WTC11 (cell line): Measurements from ENCODE around the gene ADGRV1. TPM values are rescaled to one million over a fixed set of nuclear protein-coding genes. Genes with fewer than 3 reads are reported as not detected.
"Not testable (repeated sequence)": the region's sequence is repeated elsewhere in the genome, so short reads cannot be mapped to it uniquely, and the experiment has no call there.

ENCODE experiments used
- ATAC-seq: fragments of 200-7000 bp; cut with Tn5 transposase; 2 replicates; pipeline ENCODE4 v1.10.0; 2021; ENCODE audit warnings: mild to moderate bottlenecking, moderate library complexity
- CTCF ChIA-PET: fragments of 300-600 bp; sonication (Branson Sonifier 250); formaldehyde crosslinking; loops from one replicate; lab custom pipeline; 2021; ENCODE audit warnings: antibody characterized with exemption; lab: Charles Lee
- POLR2A ChIA-PET: fragments of 350-600 bp; sonication (Branson Sonifier 250); formaldehyde crosslinking; loops from one replicate; lab custom pipeline; 2021; ENCODE audit warnings: antibody characterized with exemption; lab: Charles Lee
- DNase-seq: peaks from one replicate; pipeline ENCODE4 v3.0.0; 2021; ENCODE audit warnings: low spot score
- H3K27ac Mint-ChIP-seq: 2 replicates; pipeline ENCODE4 v1.8.0; 2021; ENCODE audit warnings: mixed read lengths
- H3K27me3 Mint-ChIP-seq: 2 replicates; pipeline ENCODE4 v1.8.0; 2021; ENCODE audit warnings: low read depth, mild to moderate bottlenecking, moderate library complexity, mixed read lengths
- H3K36me3 Mint-ChIP-seq: 2 replicates; pipeline ENCODE4 v1.8.0; 2021; ENCODE audit warnings: mixed read lengths
- H3K4me1 Mint-ChIP-seq: 2 replicates; pipeline ENCODE4 v1.8.0; 2022; ENCODE audit warnings: mixed read lengths
- H3K4me3 Mint-ChIP-seq: 2 replicates; pipeline ENCODE4 v1.8.0; 2021; ENCODE audit warnings: mild to moderate bottlenecking, moderate library complexity, mixed read lengths
- H3K9me3 Mint-ChIP-seq: 2 replicates; pipeline ENCODE4 v1.8.0; 2021; ENCODE audit warnings: mixed read lengths
- ATF6 ChIP-seq: sonication (generic); formaldehyde crosslinking; IDR thresholded peaks from 2 replicates; pipeline ENCODE4 v1.8.1; 2023; ENCODE audit warnings: mild to moderate bottlenecking, missing genetic modification reagents
- CBFB ChIP-seq: sonication (generic); formaldehyde crosslinking; IDR thresholded peaks from 2 replicates; pipeline ENCODE4 v1.8.1; 2022; ENCODE audit warnings: mild to moderate bottlenecking, low read depth, missing genetic modification reagents
- ELF4 ChIP-seq: sonication (generic); formaldehyde crosslinking; IDR thresholded peaks from 2 replicates; pipeline ENCODE4 v1.8.1; 2022; ENCODE audit warnings: low read depth, mild to moderate bottlenecking, moderate library complexity, missing genetic modification reagents
- FOXJ3 ChIP-seq: sonication (generic); formaldehyde crosslinking; IDR thresholded peaks from 2 replicates; pipeline ENCODE4 v1.9.0; 2021; ENCODE audit warnings: missing genetic modification reagents, mild to moderate bottlenecking, borderline replicate concordance
- FOXK1 ChIP-seq: sonication (generic); formaldehyde crosslinking; IDR thresholded peaks from 2 replicates; pipeline ENCODE4 v1.8.0; 2022; ENCODE audit warnings: mild to moderate bottlenecking, moderate library complexity, missing genetic modification reagents
- FOXP1 ChIP-seq: sonication (generic); formaldehyde crosslinking; IDR thresholded peaks from 2 replicates; pipeline ENCODE4 v1.8.0; 2022; ENCODE audit warnings: missing genetic modification reagents, mild to moderate bottlenecking, moderate library complexity, borderline replicate concordance
- FOXP4 ChIP-seq: sonication (generic); formaldehyde crosslinking; IDR thresholded peaks from 2 replicates; pipeline ENCODE4 v1.8.0; 2022; ENCODE audit warnings: mild to moderate bottlenecking, missing genetic modification reagents
- GRHL2 ChIP-seq: fragments of 250-450 bp; sonication (Bioruptor Pico); IDR thresholded peaks from 2 replicates; pipeline ENCODE4 v1.8.0; 2022; ENCODE audit warnings: mild to moderate bottlenecking, moderate library complexity; ENCODE audit not compliant: insufficient replicate concordance, severe bottlenecking
- MLX ChIP-seq: sonication (generic); formaldehyde crosslinking; IDR thresholded peaks from 2 replicates; pipeline ENCODE4 v1.8.1; 2023; ENCODE audit warnings: mild to moderate bottlenecking, missing genetic modification reagents, moderate library complexity
- NFE2L1 ChIP-seq: sonication (generic); formaldehyde crosslinking; IDR thresholded peaks from 2 replicates; pipeline ENCODE4 v1.8.1; 2023; ENCODE audit warnings: missing genetic modification reagents
- NR2C2 ChIP-seq: sonication (generic); formaldehyde crosslinking; IDR thresholded peaks from 2 replicates; pipeline ENCODE4 v1.8.0; 2022; ENCODE audit warnings: mild to moderate bottlenecking, missing genetic modification reagents
- TP53 ChIP-seq: sonication (generic); formaldehyde crosslinking; IDR thresholded peaks from 2 replicates; pipeline ENCODE4 v1.8.1; 2023; ENCODE audit warnings: mild to moderate bottlenecking, missing genetic modification reagents
- ZBTB21 ChIP-seq: sonication (generic); formaldehyde crosslinking; IDR thresholded peaks from 2 replicates; pipeline ENCODE4 v1.8.1; 2023; ENCODE audit warnings: mild to moderate bottlenecking, missing genetic modification reagents, borderline replicate concordance
- ZNF425 ChIP-seq: fragments of 250-450 bp; sonication (Bioruptor Pico); conservative IDR thresholded peaks from 2 replicates; pipeline ENCODE4 v1.9.0; 2021; ENCODE audit warnings: mild to moderate bottlenecking
- total RNA-seq: library from RNA; stranded (reverse); gene quantifications from 3 replicates; pipeline ENCODE4 v1.2.3, GENCODE V29; 2021

Gene ADGRV1
- total RNA-seq, 1 experiment from 2014 or later, result 74.5 TPM

GRCh38 chr5:90615355-90615754, 56.8 kb downstream of the ADGRV1 start (continued):
- TF ChIP-seq NR2C2 (CRISPR knock-in tag) (no peak), GRHL2 (CRISPR knock-in tag) (no peak), FOXK1 (CRISPR knock-in tag) (no peak), ELF4 (no peak), TP53 (no peak)

- H3K27me3 Mint-ChIP-seq, result no peaks in the 10 kb centered on the region
- H3K27ac Mint-ChIP-seq, result peak overlapping the region; percentile 52; the same call in 1 of the 2 replicates
- ATAC-seq, result no peak
- DNase-seq, result no peak
- TF ChIP-seq ATF6 (no peak), FOXP1 (no peak), CBFB (CRISPR knock-in tag) (no peak), FOXJ3 (CRISPR knock-in tag) (no peak), FOXP4 (CRISPR knock-in tag) (no peak), ZNF425 (CRISPR knock-in tag) (no peak), MLX (CRISPR knock-in tag) (no peak), ZBTB21 (CRISPR knock-in tag) (no peak), GRHL2 (CRISPR knock-in tag) (no peak), NFE2L1 (CRISPR knock-in tag) (no peak)
- peaks cover 3% of the 10 kb centered on the region for H3K9me3 Mint-ChIP-seq
- H3K36me3 Mint-ChIP-seq, result peaks cover 10% of the 10 kb centered on the region
- no peak overlapping the region for H3K4me3 Mint-ChIP-seq
- peaks cover 10% of the 10 kb centered on the region for H3K4me1 Mint-ChIP-seq
- ChIA-PET CTCF (no interaction called here), POLR2A (no interaction called here)
Measured at GRCh38 chr5:90618071-90618470, 59.5 kb downstream of the ADGRV1 start.

GRCh38 chr5:90619762-90620161, 61.2 kb downstream of the ADGRV1 start:
- H3K4me3 Mint-ChIP-seq, H3K9me3 Mint-ChIP-seq: not testable (repeated sequence)

GRCh38 chr5:90621848-90622247, 63.3 kb downstream of the ADGRV1 start:
- no peak overlapping the region for H3K4me3 Mint-ChIP-seq
- DNase-seq (no peak), ATAC-seq (no peak)
- H3K27me3 Mint-ChIP-seq, result no peaks in the 10 kb centered on the region
- peak overlapping the region; percentile 20 for H3K27ac Mint-ChIP-seq
- peaks cover 3% of the 10 kb centered on the region for H3K9me3 Mint-ChIP-seq
- ChIA-PET POLR2A (no interaction called here), CTCF (interaction anchor here (1.0 to 1.5 kb wide), 2 partner anchors 47 to 162 kb away, joined by 3 read pairs; no protein-coding TSS in a partner anchor)
- H3K36me3 Mint-ChIP-seq, result peaks cover 23% of the 10 kb centered on the region
- TF ChIP-seq ELF4, result no peak
- no peaks in the 10 kb centered on the region for H3K4me1 Mint-ChIP-seq

More at GRCh38 chr5:90619762-90620161, 61.2 kb downstream of the ADGRV1 start:
- DNase-seq, CTCF ChIA-PET, H3K27me3 Mint-ChIP-seq, POLR2A ChIA-PET, H3K27ac Mint-ChIP-seq, H3K4me1 Mint-ChIP-seq, ATAC-seq: not testable (repeated sequence)
- H3K36me3 Mint-ChIP-seq, result peaks cover 18% of the 10 kb centered on the region
